HG03066 (cell line): ENCODE data around the gene RPIA.
"Not testable (repeated sequence)": the region's sequence is repeated elsewhere in the genome, so short reads cannot be mapped to it uniquely, and the experiment has no call there.

Source experiments
- ATAC-seq: cut with Tn5 transposase; IDR thresholded peaks from one replicate; pipeline ENCODE4 v1.9.1; 2021; ENCODE audit warnings: low read depth; ENCODE audit not compliant: unreplicated experiment

RPIA gene

GRCh38 chr2:88765154-88765888 is 73.8 kb downstream of the RPIA start:
- ATAC-seq = no peak

- ATAC-seq = not testable (repeated sequence)
Observed at GRCh38 chr2:88765889-88766481, 74.5 kb downstream of the RPIA start.

- ATAC-seq = no peak
Observed at GRCh38 chr2:88770016-88770415, 78.5 kb downstream of the RPIA start.

- ATAC-seq = not testable (repeated sequence)
Observed at GRCh38 chr2:88773233-88774028, 82.0 kb downstream of the RPIA start.

GRCh38 chr2:88789213-88789612 is 97.7 kb downstream of the RPIA start:
- ATAC-seq = not testable (repeated sequence)

- ATAC-seq = not testable (repeated sequence)
Observed at GRCh38 chr2:88795932-88796331, 104.5 kb downstream of the RPIA start.

GRCh38 chr2:88796523-88796922 is 105.0 kb downstream of the RPIA start:
- ATAC-seq = not testable (repeated sequence)

- not testable (repeated sequence) for ATAC-seq
Observed at GRCh38 chr2:88797164-88797563, 105.7 kb downstream of the RPIA start.
